PC-3 (cell line): ENCODE data around the gene OR7C1. TPM values are rescaled to one million over a fixed set of nuclear protein-coding genes. Genes with fewer than 3 reads are reported as not detected.

ENCODE experiments used
- ATAC-seq: fragments of 200-7000 bp; cut with Tn5 transposase; 2 replicates; pipeline ENCODE4 v1.9.1; 2020; ENCODE audit warnings: mild to moderate bottlenecking, moderate library complexity
- BruUV-seq: library from RNA; stranded (reverse); fragments of 400-500 nt; replicated peaks from 2 replicates; lab custom pipeline; 2021; lab: Mats Ljungman, UMichigan
- CTCF ChIA-PET: fragments of 300-600 bp; sonication (Branson Sonifier 250); formaldehyde crosslinking; loops from one replicate; lab custom pipeline; 2022; ENCODE audit warnings: antibody characterized with exemption; lab: Charles Lee
- POLR2A ChIA-PET: fragments of 300-600 bp; sonication (Branson Sonifier 250); formaldehyde crosslinking; loops from one replicate; lab custom pipeline; 2022; ENCODE audit warnings: antibody characterized with exemption; ENCODE audit not compliant: unreplicated experiment; lab: Charles Lee
- DNase-seq: peaks from one replicate; pipeline ENCODE4 v3.0.0-alpha.2; 2015
- H2AFZ ChIP-seq: fragments of 300-600 bp; sonication (generic); 2 replicates; pipeline ENCODE4 v1.6.0; 2016; ENCODE audit warnings: antibody characterized with exemption, low read length
- H3F3A ChIP-seq: fragments of 300-600 bp; sonication (generic); one replicate; pipeline ENCODE4 v1.6.0; 2017; ENCODE audit warnings: antibody characterized with exemption, low read length, control low read depth, mild to moderate bottlenecking; ENCODE audit not compliant: unreplicated experiment
- H3K27ac ChIP-seq: fragments of 300-600 bp; sonication (generic); 2 replicates; pipeline ENCODE4 v1.5.1; 2016; ENCODE audit warnings: mild to moderate bottlenecking, low read length
- H3K27me3 ChIP-seq: fragments of 300-600 bp; sonication (generic); 2 replicates; pipeline ENCODE4 v1.6.1; 2016; ENCODE audit warnings: low read length, mixed read lengths
- H3K36me3 ChIP-seq: fragments of 300-600 bp; sonication (generic); 2 replicates; pipeline ENCODE4 v1.6.1; 2016; ENCODE audit warnings: low read depth, mixed run types, low read length, mixed read lengths
- H3K4me1 ChIP-seq: fragments of 300-600 bp; sonication (generic); 2 replicates; pipeline ENCODE4 v1.5.1; 2016; ENCODE audit warnings: low read length; ENCODE audit not compliant: insufficient read depth
- H3K4me2 ChIP-seq: fragments of 300-600 bp; sonication (generic); 2 replicates; pipeline ENCODE4 v1.6.0; 2016; ENCODE audit warnings: low read length
- H3K4me3 ChIP-seq: fragments of 300-600 bp; sonication (generic); 2 replicates; pipeline ENCODE4 v1.5.1; 2016; ENCODE audit warnings: mild to moderate bottlenecking, low read length, mixed read lengths
- H3K79me2 ChIP-seq: fragments of 300-600 bp; sonication (generic); 2 replicates; pipeline ENCODE4 v1.6.1; 2017; ENCODE audit warnings: low read length, mixed read lengths
- H3K9ac ChIP-seq: fragments of 300-600 bp; sonication (generic); 2 replicates; pipeline ENCODE4 v1.6.0; 2016; ENCODE audit warnings: mild to moderate bottlenecking, low read length
- H3K9me2 ChIP-seq: fragments of 300-600 bp; sonication (generic); replicated peaks from 2 replicates; pipeline ENCODE4 v1.6.1; 2016; ENCODE audit warnings: mixed run types, low read length, mixed read lengths
- H3K9me3 ChIP-seq: fragments of 300-600 bp; sonication (generic); 2 replicates; pipeline ENCODE4 v1.6.1; 2016; ENCODE audit warnings: low read length, mixed read lengths
- H4K20me1 ChIP-seq: fragments of 300-600 bp; sonication (generic); 2 replicates; pipeline ENCODE4 v1.6.1; 2016; ENCODE audit warnings: low read length, mixed read lengths
- CTCF ChIP-seq: fragments of 300-600 bp; sonication (generic); conservative IDR thresholded peaks from 2 replicates; pipeline ENCODE4 v1.5.1; 2017; ENCODE audit warnings: antibody characterized with exemption, low read depth, mild to moderate bottlenecking, low read length
- EZH2 ChIP-seq: fragments of 300-600 bp; sonication (generic); IDR thresholded peaks from one replicate; pipeline ENCODE4 v1.6.1; 2017; ENCODE audit warnings: antibody characterized with exemption, mild to moderate bottlenecking, low read length; ENCODE audit not compliant: unreplicated experiment
- EZH2phosphoT487 ChIP-seq: fragments of 300-600 bp; sonication (generic); IDR thresholded peaks from 2 replicates; pipeline ENCODE4 v1.6.1; 2018; ENCODE audit warnings: mild to moderate bottlenecking, antibody characterized with exemption, low read length, borderline replicate concordance
- intact Hi-C: fragments of 100-400 bp; cut with micrococcal nuclease; formaldehyde crosslinking; loops from 2 replicates; pipeline ENCODE4 v1.9.0; 2023
- total RNA-seq: library from RNA; depleted of rRNA; stranded (reverse); fragments of >200 nt; gene quantifications from 2 replicates; pipeline ENCODE4 v1.2.3, GENCODE V29; 2014; rRNA removed

Gene OR7C1
- total RNA-seq, 1 experiment from 2014 or later, result not detected

- no peak overlapping the region for H3K9ac ChIP-seq
- H3K4me2 ChIP-seq, result peak overlapping the region; percentile 71
- H3K36me3 ChIP-seq, result 0 out of 2 replicates have a peak, but pooled peaks cover 3% of the 10 kb centered on the region
- H3K4me3 ChIP-seq, result peak overlapping the region; percentile 33; the same call in 1 of the 2 replicates
- CTCF ChIA-PET, result no interaction called here
- H3F3A ChIP-seq, result no peaks in the 10 kb centered on the region
- intact Hi-C loops, result no loop called here
- no peak for ATAC-seq
- peak; percentile 20 for DNase-seq
- no peaks in the 10 kb centered on the region for H3K4me1 ChIP-seq
- H3K9me2 ChIP-seq, result no peaks in the 10 kb centered on the region
- no peak overlapping the region for H3K27ac ChIP-seq
- no TSS peak for BruUV-seq
- H3K27me3 ChIP-seq, result no peaks in the 10 kb centered on the region
- H3K9me3 ChIP-seq, result no peaks in the 10 kb centered on the region
- H3K79me2 ChIP-seq, result no peaks in the 10 kb centered on the region
- no peaks in the 10 kb centered on the region for H4K20me1 ChIP-seq
- H2AFZ ChIP-seq, result peak overlapping the region; percentile 55
- TF ChIP-seq CTCF (no peak), EZH2 (no peak), EZH2phosphoT487 (no peak)
- POLR2A ChIA-PET, result no interaction called here
Observed at GRCh38 chr19:14758816-14759215, 76.2 kb downstream of the OR7C1 start.

GRCh38 chr19:14748601-14749000 lies 86.4 kb downstream of the OR7C1 start:
- Histone ChIP-seq H3F3A (no peaks in the 10 kb centered on the region), H3K4me2 (no peak overlapping the region), H3K27ac (no peak overlapping the region), H3K9me3 (no peaks in the 10 kb centered on the region), H3K4me1 (no peaks in the 10 kb centered on the region), H2AFZ (no peak overlapping the region), H3K9me2 (no peaks in the 10 kb centered on the region), H3K36me3 (peaks cover 5% of the 10 kb centered on the region), H3K27me3 (no peaks in the 10 kb centered on the region), H3K4me3 (no peak overlapping the region), H3K79me2 (no peaks in the 10 kb centered on the region), H3K9ac (no peak overlapping the region), H4K20me1 (no peaks in the 10 kb centered on the region)
- no peak for DNase-seq
- intact Hi-C loops, result no loop called here
- no TSS peak for BruUV-seq
- CTCF ChIA-PET, result no interaction called here
- no peak for ATAC-seq
- POLR2A ChIA-PET, result no interaction called here
- TF ChIP-seq EZH2, result no peak
- TF ChIP-seq EZH2phosphoT487, result no peak
- no peak for TF ChIP-seq CTCF

Other genes with a start within 250 kb of the OR7C1 start
- gene ADGRE3, start 160.3 kb downstream of the OR7C1 start, total RNA-seq, result not detected in 2 replicates
- 6.2 and 11.6 TPM in 2 replicates for gene ZNF333, start 145.1 kb downstream of the OR7C1 start, total RNA-seq
- 2.5 and 4.2 TPM in 2 replicates for gene ADGRE2, start 56.6 kb downstream of the OR7C1 start, total RNA-seq
- not detected in 2 replicates for gene OR7A5, start within 50 bp of the OR7C1 start, total RNA-seq
- gene OR7A10, start 13.7 kb upstream of the OR7C1 start, total RNA-seq, result not detected in 2 replicates
- not detected in 2 replicates for gene OR7A17, start 50.9 kb upstream of the OR7C1 start, total RNA-seq
- not detected in 2 replicates for gene OR7C2, start 106.3 kb upstream of the OR7C1 start, total RNA-seq
- gene SLC1A6, start 144.7 kb upstream of the OR7C1 start, total RNA-seq, result 4.4 and 9.6 TPM in 2 replicates
- gene CASP14, start 214.3 kb upstream of the OR7C1 start, total RNA-seq, result 5.0 and 8.9 TPM in 2 replicates
- not detected in 2 replicates for gene OR1I1, start 247.0 kb upstream of the OR7C1 start, total RNA-seq